Measurements from ENCODE around the gene PRKCD. TPM values are rescaled to one million over a fixed set of nuclear protein-coding genes. Genes with fewer than 3 reads are reported as not detected.
"Not testable (repeated sequence)": the region's sequence is repeated elsewhere in the genome, so short reads cannot be mapped to it uniquely, and the experiment has no call there.

The PRKCD gene
- total RNA-seq, 2 donors from 2014 or later = 15.5 to 16.9 TPM

DNA sequence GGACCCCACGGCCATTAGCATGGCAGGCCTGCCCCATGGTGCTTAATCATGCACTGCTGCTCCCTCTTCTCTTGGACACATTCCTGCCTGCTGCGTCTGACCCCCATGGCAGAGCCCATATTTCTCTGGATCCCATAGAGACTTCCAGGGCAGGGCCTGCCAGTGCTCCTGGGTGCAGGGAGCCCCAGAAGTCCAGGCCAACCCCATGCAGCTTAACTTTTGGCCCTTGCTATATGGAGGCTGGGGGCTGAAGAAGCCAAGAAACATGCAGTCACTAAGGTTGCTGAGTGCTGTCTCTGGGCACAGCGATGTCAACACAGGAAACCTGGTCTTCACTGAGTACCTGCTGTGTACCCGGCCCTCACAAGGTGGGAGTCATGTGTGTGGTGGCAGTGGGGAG, 11.3 kb upstream of the PRKCD start:
- Histone ChIP-seq H3K4me1 (peaks cover 96% of the 10 kb centered on the region), H3K27ac (peak overlapping the region in 3 of 4 donors; percentile 74 to 79 (median 76)), H3K9me3 (no peaks in the 10 kb centered on the region), H3K27me3 (no peaks in the 10 kb centered on the region), H3K36me3 (replicated peaks in 1 of 2; ENCODE audit: insufficient read depth in 1 of 2, low read depth in 2 of 2) (no peaks in the 10 kb centered on the region), H3K4me3 (no peak overlapping the region)
- ATAC-seq (no peak), DNase-seq (no peak)
- TF ChIP-seq, protein P1, sequence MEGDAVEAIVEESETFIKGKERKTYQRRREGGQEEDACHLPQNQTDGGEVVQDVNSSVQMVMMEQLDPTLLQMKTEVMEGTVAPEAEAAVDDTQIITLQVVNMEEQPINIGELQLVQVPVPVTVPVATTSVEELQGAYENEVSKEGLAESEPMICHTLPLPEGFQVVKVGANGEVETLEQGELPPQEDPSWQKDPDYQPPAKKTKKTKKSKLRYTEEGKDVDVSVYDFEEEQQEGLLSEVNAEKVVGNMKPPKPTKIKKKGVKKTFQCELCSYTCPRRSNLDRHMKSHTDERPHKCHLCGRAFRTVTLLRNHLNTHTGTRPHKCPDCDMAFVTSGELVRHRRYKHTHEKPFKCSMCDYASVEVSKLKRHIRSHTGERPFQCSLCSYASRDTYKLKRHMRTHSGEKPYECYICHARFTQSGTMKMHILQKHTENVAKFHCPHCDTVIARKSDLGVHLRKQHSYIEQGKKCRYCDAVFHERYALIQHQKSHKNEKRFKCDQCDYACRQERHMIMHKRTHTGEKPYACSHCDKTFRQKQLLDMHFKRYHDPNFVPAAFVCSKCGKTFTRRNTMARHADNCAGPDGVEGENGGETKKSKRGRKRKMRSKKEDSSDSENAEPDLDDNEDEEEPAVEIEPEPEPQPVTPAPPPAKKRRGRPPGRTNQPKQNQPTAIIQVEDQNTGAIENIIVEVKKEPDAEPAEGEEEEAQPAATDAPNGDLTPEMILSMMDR (IDR thresholded peaks at IDR 0.05) = no peak
- no peak for TF ChIP-seq POLR2A (IDR thresholded peaks at IDR 0.05)
- WGBS, 2 donors = 68 to 74% methylated on average over 4 of the region's 4 CpGs
- intact Hi-C loops (cut with DNase I) = no loop called here

DNA sequence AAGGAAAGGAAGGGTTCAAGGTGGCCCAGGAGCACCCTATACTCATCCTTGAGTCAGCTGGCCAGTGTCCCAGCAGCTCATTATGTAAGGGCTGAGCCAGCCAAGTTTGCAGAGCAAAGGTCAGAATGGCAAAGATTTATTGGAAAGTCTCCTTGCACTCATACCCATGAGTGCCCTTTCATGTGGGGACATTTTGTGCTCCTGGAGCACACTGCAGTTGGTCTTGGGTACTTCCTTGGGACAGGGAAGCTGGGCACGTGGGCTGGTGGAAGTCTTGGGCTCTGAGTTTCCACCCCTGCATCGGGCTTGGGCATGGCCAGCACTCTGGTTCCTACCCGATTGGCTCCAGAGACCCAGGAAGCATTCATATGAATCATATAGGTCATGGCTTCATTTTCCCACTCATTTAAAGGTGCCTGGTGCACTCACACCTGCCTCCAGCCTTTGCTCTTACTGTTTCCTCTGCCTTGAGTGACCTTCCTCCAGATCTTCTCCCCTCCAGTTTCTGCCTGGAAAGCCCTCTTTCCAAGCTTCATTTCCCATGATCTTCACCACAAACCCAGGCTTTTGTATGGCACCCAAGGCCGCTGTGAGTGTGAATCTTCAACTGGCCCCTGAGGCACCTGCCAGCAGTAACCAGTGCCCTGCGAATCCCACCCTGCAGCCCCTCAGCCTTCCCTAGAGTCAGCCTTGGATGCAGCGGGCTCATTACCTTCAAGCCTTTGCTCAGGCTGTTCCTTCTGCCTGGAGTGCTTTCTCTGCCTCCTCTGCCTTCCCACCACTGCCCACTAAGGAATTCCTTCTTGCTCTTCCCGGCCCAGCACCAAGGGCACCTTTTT, 10.5 kb upstream of the PRKCD start:
- H3K36me3 ChIP-seq (replicated peaks in 1 of 2; ENCODE audit: insufficient read depth in 1 of 2, low read depth in 2 of 2) = no peaks in the 10 kb centered on the region
- ATAC-seq (peak; percentile 81), DNase-seq (peak; percentile 85 to 94 (median 90))
- no peak overlapping the region for H3K4me3 ChIP-seq
- peaks cover 96% of the 10 kb centered on the region for H3K4me1 ChIP-seq
- TF ChIP-seq POLR2A (IDR thresholded peaks at IDR 0.05) = peak in 1 of 3 donors; percentile 23
- TF ChIP-seq, protein P1 (IDR thresholded peaks at IDR 0.05) = no peak
- H3K27me3 ChIP-seq = no peaks in the 10 kb centered on the region
- H3K9me3 ChIP-seq = no peaks in the 10 kb centered on the region
- WGBS, 2 donors = 53 to 59% methylated on average over 7 of the region's 7 CpGs
- intact Hi-C loops (cut with DNase I) = no loop called here
- H3K27ac ChIP-seq = peak overlapping the region; percentile 30 to 79 (median 75)

- H3K9me3 ChIP-seq; intact Hi-C loops (cut with DNase I); H3K36me3 ChIP-seq (replicated peaks in 1 of 2; ENCODE audit: insufficient read depth in 1 of 2, low read depth in 2 of 2); DNase-seq; H3K27me3 ChIP-seq; H3K4me3 ChIP-seq; ATAC-seq: not testable (repeated sequence)
- Histone ChIP-seq H3K4me1 (peaks cover 96% of the 10 kb centered on the region), H3K27ac (peak overlapping the region; percentile 25 to 79 (median 75))
- 62 to 70% methylated on average over 8 to 9 of the region's 9 CpGs for WGBS, 2 donors
These were observed 9.9 kb upstream of the PRKCD start for GRCh38 chr3:53151086-53151438.

DNA sequence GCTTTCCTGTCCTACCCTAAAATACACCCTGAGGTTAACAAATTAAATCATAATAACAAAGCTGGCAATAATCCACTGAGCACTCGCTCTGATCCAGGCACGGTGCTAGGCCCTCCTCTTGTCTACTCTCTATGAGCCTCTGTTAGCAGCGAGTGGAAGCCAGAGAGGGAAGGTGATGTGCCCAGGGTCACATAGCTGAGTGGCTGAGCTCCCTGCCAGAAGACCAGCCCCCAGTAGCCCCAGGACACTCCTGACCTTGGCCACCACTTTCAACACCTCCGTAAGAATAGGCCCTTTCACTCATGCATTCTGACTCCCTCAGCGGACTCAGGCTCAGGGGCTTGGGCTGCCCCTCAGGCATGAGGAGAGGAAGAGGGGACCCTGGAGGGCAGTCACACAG, 9.5 kb upstream of the PRKCD start:
- H3K4me3 ChIP-seq = no peak overlapping the region
- no peak for DNase-seq
- intact Hi-C loops (cut with DNase I) = no loop called here
- peak overlapping the region; percentile 25 to 79 (median 75) for H3K27ac ChIP-seq
- no peak for ATAC-seq
- TF ChIP-seq, protein P1 (IDR thresholded peaks at IDR 0.05) = no peak
- no peak for TF ChIP-seq POLR2A (IDR thresholded peaks at IDR 0.05)
- no peaks in the 10 kb centered on the region for H3K9me3 ChIP-seq
- H3K36me3 ChIP-seq (replicated peaks in 1 of 2; ENCODE audit: insufficient read depth in 1 of 2, low read depth in 2 of 2) = no peaks in the 10 kb centered on the region
- 36 to 43% methylated on average over 4 to 5 of the region's 5 CpGs for WGBS, 2 donors
- H3K4me1 ChIP-seq = peaks cover 96% of the 10 kb centered on the region
- H3K27me3 ChIP-seq = no peaks in the 10 kb centered on the region

DNA sequence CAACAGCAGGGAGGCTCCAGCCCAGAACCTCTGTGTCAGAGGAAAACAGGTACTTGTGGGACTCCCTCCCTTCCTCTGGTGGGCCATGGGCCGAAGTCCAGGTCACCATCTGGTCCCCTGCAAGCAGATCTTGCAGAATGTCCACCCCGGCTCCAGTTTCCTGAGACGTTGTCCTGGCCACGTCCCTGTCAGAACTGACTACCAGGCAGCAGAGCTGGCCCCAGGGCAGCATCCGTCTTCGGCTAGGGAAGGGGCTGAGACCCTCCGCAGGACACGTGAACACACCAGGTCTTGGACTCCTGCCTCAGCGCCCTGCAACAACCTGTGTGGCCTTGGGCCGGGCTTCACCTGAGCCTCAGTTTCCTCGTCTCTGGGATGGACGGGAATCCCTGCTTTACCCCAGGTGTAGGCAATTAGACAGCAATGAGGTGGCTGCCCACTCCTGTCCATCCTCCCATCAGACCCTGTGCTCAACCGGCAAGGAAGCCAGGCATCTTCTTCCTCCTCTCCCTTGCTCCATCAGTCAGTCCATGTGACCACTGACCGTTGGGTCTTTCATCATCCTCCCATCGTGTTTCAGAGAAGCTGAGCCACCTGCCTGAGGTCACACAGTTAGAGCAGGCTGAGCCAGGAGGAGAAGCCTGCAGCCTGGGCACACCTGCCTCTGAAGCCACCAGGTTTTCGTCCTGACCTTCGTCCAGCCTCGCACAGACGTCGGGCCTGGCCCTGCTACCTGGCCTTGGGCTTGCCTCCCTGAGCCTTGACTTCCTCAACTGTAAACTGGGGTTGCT, 8.9 kb upstream of the PRKCD start:
- TF ChIP-seq, protein P1 (IDR thresholded peaks at IDR 0.05) = no peak
- TF ChIP-seq POLR2A (IDR thresholded peaks at IDR 0.05) = no peak
- H3K4me1 ChIP-seq = peaks cover 95% of the 10 kb centered on the region

More for the DNA sequence above, 8.9 kb upstream of the PRKCD start:
- H3K4me3 ChIP-seq = no peak overlapping the region
- ATAC-seq = no peak
- peak in 2 of 4 donors; percentile 50 to 65 for DNase-seq
- H3K27me3 ChIP-seq = no peaks in the 10 kb centered on the region
- intact Hi-C loops (cut with DNase I) = no loop called here
- H3K9me3 ChIP-seq = no peaks in the 10 kb centered on the region
- H3K36me3 ChIP-seq (replicated peaks in 1 of 2; ENCODE audit: insufficient read depth in 1 of 2, low read depth in 2 of 2) = no peaks in the 10 kb centered on the region
- H3K27ac ChIP-seq = peak overlapping the region in 2 of 4 donors; percentile 76 to 79
- 39 to 51% methylated on average over 8 to 20 of the region's 20 CpGs for WGBS, 2 donors

Measured in body of pancreas (tissue), 4 donors.